ENCODE measurements around the gene GRIK1.

DNA sequence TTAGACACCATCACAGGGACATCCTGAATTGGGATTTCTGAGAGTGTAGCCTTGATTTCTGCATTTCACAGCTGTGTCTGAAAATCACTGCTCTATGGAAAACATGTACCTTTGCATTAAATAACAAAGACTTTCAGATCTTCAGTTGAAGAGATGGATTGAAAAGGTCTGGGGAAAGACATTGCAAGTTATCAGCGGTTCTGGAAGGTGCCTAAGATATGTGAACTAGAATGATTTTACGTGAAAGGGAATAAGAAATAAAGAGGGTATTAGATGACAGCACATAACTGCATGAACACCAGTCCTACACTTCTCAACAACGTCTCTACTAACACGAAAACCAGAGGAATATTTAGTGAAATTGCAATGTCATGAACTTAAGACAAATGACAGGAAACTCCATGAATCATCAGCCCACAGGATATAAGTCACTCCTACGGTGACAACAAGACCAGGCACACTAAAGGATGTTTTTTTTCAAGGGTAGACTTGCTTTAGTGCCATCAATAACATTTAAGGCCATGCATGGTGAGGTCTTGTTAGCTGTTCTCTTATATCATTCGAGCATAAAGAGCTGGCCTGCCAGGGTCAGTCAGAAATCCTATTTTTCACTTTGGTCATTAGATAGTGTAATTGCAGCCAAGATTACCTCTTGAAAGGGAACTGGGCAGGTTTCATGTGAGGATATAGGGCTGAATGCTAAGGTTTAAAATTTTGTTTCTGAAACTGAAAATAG, 283.1 kb downstream of the GRIK1 start:
- TF ChIP-seq, protein P1, sequence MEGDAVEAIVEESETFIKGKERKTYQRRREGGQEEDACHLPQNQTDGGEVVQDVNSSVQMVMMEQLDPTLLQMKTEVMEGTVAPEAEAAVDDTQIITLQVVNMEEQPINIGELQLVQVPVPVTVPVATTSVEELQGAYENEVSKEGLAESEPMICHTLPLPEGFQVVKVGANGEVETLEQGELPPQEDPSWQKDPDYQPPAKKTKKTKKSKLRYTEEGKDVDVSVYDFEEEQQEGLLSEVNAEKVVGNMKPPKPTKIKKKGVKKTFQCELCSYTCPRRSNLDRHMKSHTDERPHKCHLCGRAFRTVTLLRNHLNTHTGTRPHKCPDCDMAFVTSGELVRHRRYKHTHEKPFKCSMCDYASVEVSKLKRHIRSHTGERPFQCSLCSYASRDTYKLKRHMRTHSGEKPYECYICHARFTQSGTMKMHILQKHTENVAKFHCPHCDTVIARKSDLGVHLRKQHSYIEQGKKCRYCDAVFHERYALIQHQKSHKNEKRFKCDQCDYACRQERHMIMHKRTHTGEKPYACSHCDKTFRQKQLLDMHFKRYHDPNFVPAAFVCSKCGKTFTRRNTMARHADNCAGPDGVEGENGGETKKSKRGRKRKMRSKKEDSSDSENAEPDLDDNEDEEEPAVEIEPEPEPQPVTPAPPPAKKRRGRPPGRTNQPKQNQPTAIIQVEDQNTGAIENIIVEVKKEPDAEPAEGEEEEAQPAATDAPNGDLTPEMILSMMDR (IDR thresholded peaks at IDR 0.05): no peak
- TF ChIP-seq POLR2A (IDR thresholded peaks at IDR 0.05): no peak

Measured in Peyer's patch (tissue), 4 donors.